ENCODE results near the gene ZNF217. TPM values are rescaled to one million over a fixed set of nuclear protein-coding genes. Genes with fewer than 3 reads are reported as not detected.
"Not testable (repeated sequence)": the region's sequence is repeated elsewhere in the genome, so short reads cannot be mapped to it uniquely, and the experiment has no call there.

ZNF217 gene
- total RNA-seq, 1 donor from 2014 or later, result 39.5 TPM

DNA sequence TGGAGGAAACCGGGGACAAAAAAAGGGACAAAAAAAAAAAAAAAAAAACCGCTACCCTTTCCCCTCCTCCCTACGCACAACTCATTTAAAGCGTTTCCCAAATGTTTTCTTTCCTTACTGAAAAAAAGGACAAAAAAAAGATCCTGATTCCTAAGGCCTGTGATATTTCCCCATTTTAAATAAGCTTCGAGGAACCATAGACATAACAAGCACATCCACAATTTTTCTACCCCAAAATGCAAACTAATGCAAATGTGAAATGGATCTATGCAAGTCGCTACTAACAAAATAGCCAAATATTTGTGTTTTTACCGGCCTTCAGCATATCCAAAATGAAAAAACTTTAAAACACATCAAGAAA lies 1.4 kb upstream of the ZNF217 start:
- H3K27ac Mint-ChIP-seq, result peak overlapping the region; percentile 94
- TF ChIP-seq CTCF (IDR thresholded peaks at IDR 0.05; ENCODE audit: unreplicated experiment), result no peak
- H3K27me3 Mint-ChIP-seq (ENCODE audit: low read depth), result no peaks in the 10 kb centered on the region
- no peaks in the 10 kb centered on the region for H3K36me3 Mint-ChIP-seq
- H3K4me3 Mint-ChIP-seq, result peak overlapping the region; percentile 73
- DNase-seq (ENCODE audit: low spot score in 2 of 2, unreplicated experiment in 2 of 2), result no peak
- no peaks in the 10 kb centered on the region for H3K9me3 Mint-ChIP-seq
- peaks cover 72% of the 10 kb centered on the region for H3K4me1 Mint-ChIP-seq

GRCh38 chr20:53594068-53595017 lies 704 bp upstream of the ZNF217 start:
- DNase-seq (ENCODE audit: low spot score in 2 of 2, unreplicated experiment in 2 of 2), result peak; percentile 99 to 100
- H3K4me3 Mint-ChIP-seq, result peak overlapping the region; percentile 74
- TF ChIP-seq CTCF (IDR thresholded peaks at IDR 0.05; ENCODE audit: unreplicated experiment), result no peak
- no peaks in the 10 kb centered on the region for H3K9me3 Mint-ChIP-seq
- no peaks in the 10 kb centered on the region for H3K36me3 Mint-ChIP-seq
- H3K27ac Mint-ChIP-seq, result peak overlapping the region; percentile 94
- H3K27me3 Mint-ChIP-seq (ENCODE audit: low read depth), result no peaks in the 10 kb centered on the region
- H3K4me1 Mint-ChIP-seq, result peaks cover 72% of the 10 kb centered on the region

- no peaks in the 10 kb centered on the region for H3K36me3 Mint-ChIP-seq
- peak overlapping the region; percentile 98 for H3K27ac Mint-ChIP-seq
- DNase-seq (ENCODE audit: low spot score in 2 of 2, unreplicated experiment in 2 of 2), result peak in 1 of 2 experiments; percentile 51
- H3K9me3 Mint-ChIP-seq, result no peaks in the 10 kb centered on the region
- no peak for TF ChIP-seq CTCF (IDR thresholded peaks at IDR 0.05; ENCODE audit: unreplicated experiment)
- peak overlapping the region; percentile 80 for H3K4me3 Mint-ChIP-seq
- H3K27me3 Mint-ChIP-seq (ENCODE audit: low read depth), result no peaks in the 10 kb centered on the region
- H3K4me1 Mint-ChIP-seq, result peaks cover 68% of the 10 kb centered on the region
Observed at GRCh38 chr20:53592992-53593465, 610 bp downstream of the ZNF217 start.

GRCh38 chr20:53592454-53592991 lies 1.1 kb downstream of the ZNF217 start:
- not testable (repeated sequence) for H3K9me3 Mint-ChIP-seq; H3K36me3 Mint-ChIP-seq; H3K27me3 Mint-ChIP-seq (ENCODE audit: low read depth)
- Mint-ChIP-seq H3K4me3 (peak overlapping the region; percentile 80), H3K4me1 (peaks cover 63% of the 10 kb centered on the region), H3K27ac (peak overlapping the region; percentile 98)
- peak in 1 of 2 experiments; percentile 49 for DNase-seq (ENCODE audit: low spot score in 2 of 2, unreplicated experiment in 2 of 2)

- peaks cover 63% of the 10 kb centered on the region for H3K4me1 Mint-ChIP-seq
- H3K4me3 Mint-ChIP-seq, result peak overlapping the region; percentile 80
- peak overlapping the region; percentile 98 for H3K27ac Mint-ChIP-seq
- H3K36me3 Mint-ChIP-seq; H3K27me3 Mint-ChIP-seq (ENCODE audit: low read depth); H3K9me3 Mint-ChIP-seq: not testable (repeated sequence)
- peak in 1 of 2 experiments; percentile 26 for DNase-seq (ENCODE audit: low spot score in 2 of 2, unreplicated experiment in 2 of 2)
Observed at GRCh38 chr20:53591941-53592441, 1.6 kb downstream of the ZNF217 start.

- H3K9me3 Mint-ChIP-seq; DNase-seq (ENCODE audit: low spot score in 2 of 2, unreplicated experiment in 2 of 2); H3K36me3 Mint-ChIP-seq; H3K27me3 Mint-ChIP-seq (ENCODE audit: low read depth): not testable (repeated sequence)
- Mint-ChIP-seq H3K4me3 (peak overlapping the region; percentile 80), H3K27ac (peak overlapping the region; percentile 98), H3K4me1 (peaks cover 63% of the 10 kb centered on the region)
Observed at GRCh38 chr20:53591206-53591741, 2.4 kb downstream of the ZNF217 start.

DNA sequence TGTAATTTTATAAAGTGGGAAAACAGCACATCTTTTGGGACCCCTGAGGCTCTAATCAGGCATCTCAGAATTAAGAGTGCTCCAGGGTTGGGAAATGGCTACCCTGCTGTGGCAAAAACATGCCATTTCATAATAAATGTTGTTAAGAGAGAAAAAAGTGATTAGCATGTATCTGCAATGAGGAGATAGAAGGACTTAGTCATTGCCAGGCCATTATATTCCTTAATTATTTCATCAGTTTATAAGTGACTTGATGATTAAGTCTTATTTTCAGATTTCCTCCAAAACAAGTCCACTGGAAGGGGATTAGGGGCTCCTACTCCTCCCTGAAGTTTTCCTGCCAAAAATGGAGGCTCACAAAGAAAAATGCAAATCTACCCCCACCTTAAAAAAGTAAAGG lies 3.0 kb downstream of the ZNF217 start:
- not testable (repeated sequence) for H3K9me3 Mint-ChIP-seq; H3K36me3 Mint-ChIP-seq; H3K27me3 Mint-ChIP-seq (ENCODE audit: low read depth)
- peak overlapping the region; percentile 80 for H3K4me3 Mint-ChIP-seq
- H3K27ac Mint-ChIP-seq, result peak overlapping the region; percentile 98
- DNase-seq (ENCODE audit: low spot score in 2 of 2, unreplicated experiment in 2 of 2), result peak in 1 of 2 experiments; percentile 10
- H3K4me1 Mint-ChIP-seq, result peaks cover 63% of the 10 kb centered on the region

DNA sequence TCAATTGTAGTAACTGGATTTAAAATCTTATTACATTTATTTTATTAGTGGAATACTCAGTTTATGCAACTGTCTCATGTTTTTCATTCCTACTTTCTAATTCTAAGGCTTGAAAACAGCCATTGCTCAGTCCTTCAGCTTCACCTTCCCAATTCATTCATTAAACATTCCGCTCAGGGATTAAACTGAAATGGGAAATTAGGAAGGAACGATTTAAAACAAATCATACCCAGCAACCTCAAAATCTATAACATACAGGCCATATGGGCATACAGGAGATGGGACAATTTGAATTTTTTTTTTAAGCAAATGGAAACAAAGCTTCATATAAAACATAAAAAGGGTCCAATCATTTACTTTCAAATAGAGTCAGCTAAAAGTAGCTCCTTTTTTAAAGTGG lies 3.5 kb downstream of the ZNF217 start:
- not testable (repeated sequence) for H3K27me3 Mint-ChIP-seq (ENCODE audit: low read depth); H3K36me3 Mint-ChIP-seq; DNase-seq (ENCODE audit: low spot score in 2 of 2, unreplicated experiment in 2 of 2); H3K9me3 Mint-ChIP-seq
- Mint-ChIP-seq H3K4me1 (peaks cover 62% of the 10 kb centered on the region), H3K27ac (peak overlapping the region; percentile 98), H3K4me3 (peak overlapping the region; percentile 80)

DNA sequence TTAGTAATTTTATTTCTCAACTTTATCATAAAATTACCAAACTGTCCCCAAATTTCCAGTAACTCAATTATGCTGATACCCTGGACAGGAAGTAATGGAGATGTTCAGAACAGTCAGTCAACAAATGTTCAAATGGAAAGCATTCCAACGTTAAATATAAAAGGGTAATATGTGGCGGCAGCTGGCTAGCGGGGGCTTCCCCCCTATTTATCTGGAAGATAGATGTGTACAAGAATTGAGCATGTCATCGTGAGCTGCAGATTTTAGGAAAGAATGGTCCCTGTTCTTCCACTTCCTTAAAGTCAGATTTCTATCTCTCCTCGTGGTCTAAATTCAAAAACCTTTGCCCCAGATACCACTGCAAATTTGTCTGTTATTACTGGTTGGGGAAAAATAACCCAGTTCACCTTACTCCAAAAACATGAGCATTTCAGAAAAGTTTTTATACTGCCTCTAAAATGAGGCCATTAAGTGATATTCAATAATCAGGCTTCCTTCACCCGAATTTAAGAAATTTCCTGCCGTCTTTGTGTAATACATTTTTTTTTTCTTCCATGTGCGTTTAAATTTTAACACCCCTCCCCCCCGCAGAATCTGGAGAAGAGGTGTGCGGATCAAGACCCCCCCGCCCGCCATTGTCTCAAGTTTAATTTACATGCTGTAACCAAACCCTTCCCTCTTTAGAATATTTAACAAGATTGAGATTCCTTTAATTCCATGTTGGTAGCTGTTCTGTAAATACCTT lies 4.1 kb downstream of the ZNF217 start:
- peaks cover 59% of the 10 kb centered on the region for H3K4me1 Mint-ChIP-seq
- H3K36me3 Mint-ChIP-seq; H3K27me3 Mint-ChIP-seq (ENCODE audit: low read depth); H3K9me3 Mint-ChIP-seq: not testable (repeated sequence)
- H3K27ac Mint-ChIP-seq, result peak overlapping the region; percentile 98
- DNase-seq (ENCODE audit: low spot score in 2 of 2, unreplicated experiment in 2 of 2), result peak in 1 of 2 experiments; percentile 20
- H3K4me3 Mint-ChIP-seq, result peak overlapping the region; percentile 59

DNA sequence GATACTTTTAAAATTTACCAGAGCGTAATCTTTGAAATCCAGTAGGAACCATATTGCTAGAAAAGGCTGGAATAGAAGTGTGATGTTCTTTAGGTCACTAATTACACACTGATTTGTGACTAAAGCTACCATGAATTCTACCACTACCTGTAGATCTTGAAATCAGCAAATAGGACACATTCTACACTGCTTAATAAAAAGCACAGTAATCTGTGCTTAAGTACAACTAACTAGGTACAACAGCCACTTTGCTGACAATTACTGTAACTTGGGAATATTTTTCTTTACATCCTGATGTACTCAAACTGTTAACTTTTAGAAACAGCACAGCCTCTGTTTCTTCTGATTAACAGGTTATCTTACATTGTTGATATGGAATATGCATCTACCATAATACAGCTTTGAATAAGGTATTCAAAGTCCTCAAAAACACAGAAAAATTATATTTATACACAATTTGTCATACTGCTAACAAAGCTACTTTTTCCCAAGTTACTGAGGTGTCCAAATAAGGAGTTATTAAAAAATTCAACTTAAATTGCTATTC lies 6.4 kb downstream of the ZNF217 start:
- H3K4me3 Mint-ChIP-seq; H3K36me3 Mint-ChIP-seq; H3K9me3 Mint-ChIP-seq; H3K27ac Mint-ChIP-seq; DNase-seq (ENCODE audit: low spot score in 2 of 2, unreplicated experiment in 2 of 2); H3K27me3 Mint-ChIP-seq (ENCODE audit: low read depth): not testable (repeated sequence)
- peaks cover 71% of the 10 kb centered on the region for H3K4me1 Mint-ChIP-seq
